WTC11 (cell line): Measurements from ENCODE around the gene BLVRA.

Experiments used
- FOXK1 ChIP-seq: sonication (generic); formaldehyde crosslinking; IDR thresholded peaks from 2 replicates; pipeline ENCODE4 v1.8.0; 2022; ENCODE audit warnings: mild to moderate bottlenecking, moderate library complexity, missing genetic modification reagents
- NR2C2 ChIP-seq: sonication (generic); formaldehyde crosslinking; IDR thresholded peaks from 2 replicates; pipeline ENCODE4 v1.8.0; 2022; ENCODE audit warnings: mild to moderate bottlenecking, missing genetic modification reagents
- TF ChIP-seq, protein P1 (sequence below): fragments of 200-600 bp; IDR thresholded peaks from 2 replicates; pipeline ENCODE4 v1.8.0; 2022; ENCODE audit warnings: antibody characterized with exemption

DNA sequence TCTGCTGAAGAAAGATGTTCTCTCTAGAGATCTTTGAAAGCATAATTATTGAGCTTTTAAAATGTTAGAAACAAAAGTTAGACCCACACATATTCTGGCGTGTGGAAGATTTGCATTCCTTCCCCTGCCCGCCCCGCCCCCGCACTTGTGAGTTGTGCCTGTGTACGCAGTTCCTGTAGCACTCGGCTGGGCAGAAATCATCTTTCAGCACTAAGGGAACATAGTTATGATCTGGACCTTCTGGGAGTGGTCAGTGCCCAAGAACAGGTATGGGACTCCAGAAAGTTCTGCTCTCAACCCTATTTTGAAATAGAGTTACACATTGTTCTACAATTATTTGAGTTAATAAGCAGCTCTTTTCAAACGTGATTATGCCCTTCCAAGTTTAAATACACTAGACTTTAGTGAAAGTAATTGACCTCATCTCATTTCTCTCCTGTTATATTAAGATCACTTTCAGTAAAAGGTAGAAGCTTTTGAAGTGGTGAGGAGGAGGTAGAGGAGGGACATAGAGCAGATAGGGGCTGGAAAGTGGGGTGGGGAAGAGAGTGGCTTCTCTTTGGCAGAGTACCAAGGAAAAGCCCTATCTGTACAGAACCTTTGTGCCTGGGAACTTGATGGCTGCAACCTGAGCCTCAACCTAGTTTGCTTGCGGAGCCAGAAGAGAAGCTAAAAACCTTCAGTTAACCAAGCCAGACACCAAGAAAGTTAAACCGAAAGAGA, 5.7 kb downstream of the BLVRA start:
- TF ChIP-seq, protein P1, sequence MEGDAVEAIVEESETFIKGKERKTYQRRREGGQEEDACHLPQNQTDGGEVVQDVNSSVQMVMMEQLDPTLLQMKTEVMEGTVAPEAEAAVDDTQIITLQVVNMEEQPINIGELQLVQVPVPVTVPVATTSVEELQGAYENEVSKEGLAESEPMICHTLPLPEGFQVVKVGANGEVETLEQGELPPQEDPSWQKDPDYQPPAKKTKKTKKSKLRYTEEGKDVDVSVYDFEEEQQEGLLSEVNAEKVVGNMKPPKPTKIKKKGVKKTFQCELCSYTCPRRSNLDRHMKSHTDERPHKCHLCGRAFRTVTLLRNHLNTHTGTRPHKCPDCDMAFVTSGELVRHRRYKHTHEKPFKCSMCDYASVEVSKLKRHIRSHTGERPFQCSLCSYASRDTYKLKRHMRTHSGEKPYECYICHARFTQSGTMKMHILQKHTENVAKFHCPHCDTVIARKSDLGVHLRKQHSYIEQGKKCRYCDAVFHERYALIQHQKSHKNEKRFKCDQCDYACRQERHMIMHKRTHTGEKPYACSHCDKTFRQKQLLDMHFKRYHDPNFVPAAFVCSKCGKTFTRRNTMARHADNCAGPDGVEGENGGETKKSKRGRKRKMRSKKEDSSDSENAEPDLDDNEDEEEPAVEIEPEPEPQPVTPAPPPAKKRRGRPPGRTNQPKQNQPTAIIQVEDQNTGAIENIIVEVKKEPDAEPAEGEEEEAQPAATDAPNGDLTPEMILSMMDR, result no peak
- TF ChIP-seq NR2C2 (CRISPR knock-in tag) (no peak), FOXK1 (CRISPR knock-in tag) (no peak)
